DLD1 (cell line): ENCODE data around the gene ZDHHC19.

Experiments used
- in situ Hi-C: cut with HindIII; loops from 2 replicates; pipeline ENCODE4 v1.10.0; 2017; ENCODE audit warnings: low sequenced_read_pairs

The ZDHHC19 gene

GRCh38 chr3:196156160-196156559 is 55.0 kb downstream of the ZDHHC19 start:
- in situ Hi-C loops: no loop called here

- in situ Hi-C loops: no loop called here
These were observed 60.7 kb downstream of the ZDHHC19 start for GRCh38 chr3:196150481-196150880.

DNA sequence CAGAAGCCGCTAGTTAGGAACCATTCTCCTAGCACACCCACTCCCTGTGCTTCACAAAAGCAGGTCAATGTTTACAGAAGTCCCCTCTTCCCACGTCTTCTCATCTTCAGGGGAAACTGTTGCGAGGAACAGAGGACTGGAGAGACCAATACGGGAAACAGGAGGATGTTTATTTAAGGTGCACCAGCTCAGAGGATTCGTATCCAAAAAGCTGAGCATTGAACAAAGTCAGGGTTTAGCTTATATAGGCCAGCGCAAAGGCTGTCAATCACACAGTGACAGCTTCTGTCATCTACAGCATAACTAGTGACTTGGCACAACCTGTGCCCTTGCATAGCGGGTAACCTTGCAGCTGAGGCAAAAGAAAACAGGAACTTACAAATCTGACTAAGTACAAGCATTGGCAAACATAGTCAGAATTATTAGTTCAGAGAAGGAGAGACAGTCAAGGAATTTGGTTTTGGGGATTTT is 61.3 kb downstream of the ZDHHC19 start:
- in situ Hi-C loops: no loop called here

DNA sequence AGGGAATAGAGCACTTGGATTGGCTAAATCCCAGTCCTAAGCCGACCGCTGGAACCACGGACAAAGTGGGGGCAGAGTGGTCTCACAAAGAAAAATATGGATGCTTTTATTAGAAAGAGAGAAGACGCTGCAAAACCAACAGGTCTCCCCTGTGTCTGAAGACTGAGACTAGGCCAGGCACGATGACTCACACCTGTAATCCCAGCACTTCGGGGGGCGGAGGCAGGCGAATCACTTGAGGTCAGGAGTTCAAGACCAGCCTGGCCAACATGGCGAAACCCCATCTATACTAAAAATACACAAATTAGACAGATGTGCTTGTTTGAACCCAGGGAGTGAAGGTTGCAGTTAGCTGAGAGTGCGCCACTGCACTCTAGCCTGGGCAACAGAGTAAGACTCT is 61.8 kb downstream of the ZDHHC19 start:
- in situ Hi-C loops: no loop called here
